Measurements from ENCODE around the gene NRBF2.
"Not testable (repeated sequence)": the region's sequence is repeated elsewhere in the genome, so short reads cannot be mapped to it uniquely, and the experiment has no call there.

The NRBF2 gene

GRCh38 chr10:63133056-63133820 is at the start of gene NRBF2:
TSS of gene NRBF2 (plus strand) at chr10:63133328. CDS start at chr10:63133471, 143 bp downstream.
- DNase-seq (ENCODE audit: low spot score) (peak; percentile 97), FAIRE-seq (peak; percentile 33)

GRCh38 chr10:63083406-63083805 is 49.7 kb upstream of the NRBF2 start:
- DNase-seq (ENCODE audit: low spot score); FAIRE-seq: not testable (repeated sequence)

GRCh38 chr10:63083904-63084689 is 49.0 kb upstream of the NRBF2 start:
- FAIRE-seq (peak; percentile 77), DNase-seq (ENCODE audit: low spot score) (peak; percentile 71)

- no peak for DNase-seq (ENCODE audit: low spot score)
- FAIRE-seq, result no peak
Measured at GRCh38 chr10:63084690-63085382, 48.3 kb upstream of the NRBF2 start.

- FAIRE-seq, result no peak
- DNase-seq (ENCODE audit: low spot score), result no peak
Measured at GRCh38 chr10:63093227-63093626, 39.9 kb upstream of the NRBF2 start.

- FAIRE-seq, result peak; percentile 5
- no peak for DNase-seq (ENCODE audit: low spot score)
Measured at GRCh38 chr10:63094405-63094804, 38.7 kb upstream of the NRBF2 start.

- DNase-seq (ENCODE audit: low spot score) (no peak), FAIRE-seq (peak; percentile 49)
Measured at GRCh38 chr10:63094881-63095280, 38.2 kb upstream of the NRBF2 start.

GRCh38 chr10:63099734-63100133 is 33.4 kb upstream of the NRBF2 start:
- no peak for FAIRE-seq
- no peak for DNase-seq (ENCODE audit: low spot score)

GRCh38 chr10:63101091-63101490 is 32.0 kb upstream of the NRBF2 start:
- DNase-seq (ENCODE audit: low spot score); FAIRE-seq: not testable (repeated sequence)

GRCh38 chr10:63102279-63102883 is 30.7 kb upstream of the NRBF2 start:
- not testable (repeated sequence) for DNase-seq (ENCODE audit: low spot score); FAIRE-seq

- FAIRE-seq; DNase-seq (ENCODE audit: low spot score): not testable (repeated sequence)
Measured at GRCh38 chr10:63103178-63103577, 29.9 kb upstream of the NRBF2 start.

GRCh38 chr10:63103971-63104409 is 29.1 kb upstream of the NRBF2 start:
- FAIRE-seq (no peak), DNase-seq (ENCODE audit: low spot score) (no peak)

- no peak for FAIRE-seq
- peak; percentile 26 for DNase-seq (ENCODE audit: low spot score)
Measured at GRCh38 chr10:63105225-63106110, 27.7 kb upstream of the NRBF2 start.

- FAIRE-seq, result no peak
- DNase-seq (ENCODE audit: low spot score), result peak; percentile 44
Measured at GRCh38 chr10:63106111-63106755, 26.9 kb upstream of the NRBF2 start.

- DNase-seq (ENCODE audit: low spot score) (no peak), FAIRE-seq (no peak)
Measured at GRCh38 chr10:63107943-63108437, 25.1 kb upstream of the NRBF2 start.

GRCh38 chr10:63110940-63111339 is 22.2 kb upstream of the NRBF2 start:
- FAIRE-seq, result no peak
- no peak for DNase-seq (ENCODE audit: low spot score)

- DNase-seq (ENCODE audit: low spot score) (no peak), FAIRE-seq (no peak)
Measured at GRCh38 chr10:63114031-63114814, 18.9 kb upstream of the NRBF2 start.

- no peak for DNase-seq (ENCODE audit: low spot score)
- no peak for FAIRE-seq
Measured at GRCh38 chr10:63115732-63116383, 17.3 kb upstream of the NRBF2 start.

Data from RCC 7860 (cell line).